B cell (primary cell): Measurements from ENCODE around the gene DHX40. TPM values are rescaled to one million over a fixed set of nuclear protein-coding genes. Genes with fewer than 3 reads are reported as not detected.

Experiments
- ATAC-seq: fragments of 200-7000 bp; cut with Tn5 transposase; one replicate; pipeline ENCODE4 v1.10.0; 2021; ENCODE audit warnings: low read depth, mild to moderate bottlenecking, moderate number of reproducible peaks, moderate library complexity
- CTCF ChIA-PET: fragments of 350-600 bp; sonication (Branson Sonifier 250); formaldehyde crosslinking; loops from one replicate; lab custom pipeline; 2021; ENCODE audit warnings: antibody characterized with exemption, inconsistent platforms; lab: Charles Lee
- POLR2A ChIA-PET: fragments of 350-600 bp; sonication (Branson Sonifier 250); formaldehyde crosslinking; loops from one replicate; lab custom pipeline; 2021; ENCODE audit warnings: antibody characterized with exemption; lab: Charles Lee
- DNase-seq: peaks from one replicate; pipeline ENCODE4 v3.0.0; 2013
- H2AFZ ChIP-seq: 2 replicates; pipeline ENCODE4 v1.6.1; 2012; ENCODE audit warnings: mild to moderate bottlenecking, low read depth, low read length; ENCODE audit not compliant: insufficient read depth, poor library complexity, severe bottlenecking
- H3K27ac ChIP-seq, 2 donors: 1 replicate in 1 of 2; 2 replicates in 1 of 2; pipeline ENCODE4 v1.5.1; 2012 to 2013; ENCODE audit warnings: low read length in 2 of 2, mild to moderate bottlenecking in 2 of 2, moderate library complexity in 1 of 2
- H3K27me3 ChIP-seq, 4 experiments: fragments of 200-600 bp in 1 of 4; sonication (generic) in 1 of 4; replicated peaks in 1 of 4; 1 replicate in 2 of 4; 2 replicates in 2 of 4; pipeline versions ENCODE4 v1.6.1 to v1.7.0; 2013 to 2016; ENCODE audit warnings: low read length in 3 of 4, mild to moderate bottlenecking in 2 of 4, mixed read lengths in 1 of 4, moderate library complexity in 1 of 4; ENCODE audit not compliant: insufficient read depth in 4 of 4, control insufficient read depth in 3 of 4; ENCODE audit errors: control extremely low read depth in 1 of 4
- H3K36me3 ChIP-seq, 2 experiments: replicated peaks in 1 of 2; 1 replicate in 1 of 2; 2 replicates in 1 of 2; pipeline versions ENCODE4 v1.6.1 to v1.7.1; 2013; ENCODE audit warnings: low read length in 1 of 2; ENCODE audit not compliant: insufficient read depth in 2 of 2, control insufficient read depth in 1 of 2; ENCODE audit errors: control extremely low read depth in 1 of 2, extremely low read depth in 1 of 2
- H3K4me1 ChIP-seq, 2 donors: fragments of 200-600 bp in 1 of 2; sonication (generic) in 1 of 2; 1 replicate in 1 of 2; 2 replicates in 1 of 2; pipeline versions ENCODE4 v1.5.1 to v1.6.1; 2013 to 2017; ENCODE audit warnings: low read length in 2 of 2; ENCODE audit not compliant: control insufficient read depth in 2 of 2, insufficient read depth in 2 of 2
- H3K4me2 ChIP-seq: replicated peaks from 2 replicates; pipeline ENCODE3; 2012; ENCODE audit warnings: mild to moderate bottlenecking, low read depth, low read length; ENCODE audit not compliant: poor library complexity, severe bottlenecking
- H3K4me3 ChIP-seq, 5 experiments: fragments of 200-600 bp in 1 of 5; sonication (generic) in 1 of 5; 1 replicate in 3 of 5; 2 replicates in 2 of 5; pipeline versions ENCODE4 v1.5.1 to v1.7.0; 2011 to 2016; ENCODE audit warnings: low read length in 4 of 5, mild to moderate bottlenecking in 4 of 5, low read depth in 2 of 5, control low read depth in 1 of 5, moderate library complexity in 1 of 5; ENCODE audit not compliant: insufficient read depth in 1 of 5; ENCODE audit errors: control extremely low read depth in 1 of 5, extremely low read depth in 1 of 5
- H3K79me2 ChIP-seq: fragments of 200-600 bp; sonication (generic); one replicate; pipeline ENCODE4 v1.6.0; 2016; ENCODE audit warnings: low read length; ENCODE audit not compliant: control insufficient read depth, insufficient read depth
- H3K9ac ChIP-seq: fragments of 200-600 bp; sonication (generic); 2 replicates; pipeline ENCODE4 v1.6.1; 2017; ENCODE audit warnings: mild to moderate bottlenecking, low read length, moderate library complexity
- H3K9me3 ChIP-seq, 3 donors: one replicate each; pipeline versions ENCODE4 v1.6.1 to v1.7.1; 2013; ENCODE audit warnings: low read length in 2 of 3; ENCODE audit not compliant: control insufficient read depth in 2 of 3, insufficient read depth in 1 of 3; ENCODE audit errors: control extremely low read depth in 1 of 3
- H4K20me1 ChIP-seq: 2 replicates; pipeline ENCODE4 v1.6.0; 2012; ENCODE audit warnings: mild to moderate bottlenecking, low read length; ENCODE audit not compliant: insufficient read depth, control insufficient read depth, poor library complexity, severe bottlenecking
- H3K27ac Mint-ChIP-seq: one replicate; pipeline ENCODE4 v1.8.0; 2021; ENCODE audit warnings: mixed read lengths
- H3K27me3 Mint-ChIP-seq: one replicate; pipeline ENCODE4 v1.8.0; 2021; ENCODE audit warnings: mixed read lengths
- H3K4me1 Mint-ChIP-seq: one replicate; pipeline ENCODE4 v1.8.0; 2021; ENCODE audit warnings: mixed read lengths
- H3K4me3 Mint-ChIP-seq: one replicate; pipeline ENCODE4 v1.8.0; 2021; ENCODE audit warnings: mixed read lengths
- H3K9me3 Mint-ChIP-seq: one replicate; pipeline ENCODE4 v1.8.0; 2022; ENCODE audit warnings: mixed read lengths; ENCODE audit not compliant: insufficient read depth
- EZH2 ChIP-seq: IDR thresholded peaks from 2 replicates; pipeline ENCODE4 v1.6.1; 2012; ENCODE audit warnings: borderline replicate concordance, low read depth, mild to moderate bottlenecking, moderate library complexity, low read length; ENCODE audit not compliant: insufficient read depth, poor library complexity, severe bottlenecking
- WGBS: methylation state at CpG from one replicate; pipeline ENCODE4 v1.1.5; 2013; ENCODE audit warnings: missing lambda C conversion rate; ENCODE audit not compliant: insufficient coverage; 5-methylcytosine and 5-hydroxymethylcytosine counted together
- intact Hi-C: fragments of 100-400 bp; cut with micrococcal nuclease; formaldehyde crosslinking; loops from one replicate; pipeline ENCODE4 v1.10.0; 2022
- polyA plus RNA-seq: library from polyadenylated mRNA; depleted of rRNA; stranded (reverse); fragments of >200 nt; gene quantifications from 2 replicates; pipeline ENCODE4 v1.2.3, GENCODE V29; 2012
- total RNA-seq, 2 donors: library from RNA; stranded (reverse); fragments of 120-200 nt in 1 of 2; gene quantifications; 1 replicate in 1 of 2; 2 replicates in 1 of 2; pipeline versions ENCODE4 v1.2.3 to v1.2.4, GENCODE V29; 2013 to 2022
- TF ChIP-seq, protein P1 (sequence below): fragments of 200-600 bp; IDR thresholded peaks from one replicate; pipeline ENCODE4 v1.8.0; 2022; ENCODE audit warnings: antibody characterized with exemption, mild to moderate bottlenecking

Gene DHX40
- total and polyA plus RNA-seq, 2 donors (not counting 1 experiment from before 2014, with no cell fraction given): 10.4 to 28.7 TPM

DNA sequence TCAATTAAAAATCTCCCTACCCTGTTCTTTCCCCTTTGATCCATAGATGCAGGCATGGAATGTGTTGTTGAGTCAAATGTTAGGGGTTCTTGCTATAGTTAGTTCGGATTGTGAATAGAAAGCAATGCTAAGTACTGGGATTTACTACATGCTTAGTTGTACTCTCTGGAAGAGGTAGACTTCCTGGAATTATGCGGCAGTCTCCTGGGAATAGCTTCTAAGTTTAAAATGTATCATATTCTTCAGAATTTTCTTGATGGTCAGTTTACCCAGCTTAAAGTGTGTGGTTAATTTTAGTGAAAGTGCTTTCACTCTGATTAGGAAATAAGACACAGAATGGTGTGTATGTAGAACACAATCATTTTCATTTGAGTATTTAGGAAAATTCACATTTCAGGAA is 57.7 kb downstream of the DHX40 start:
- ATAC-seq (no peak), DNase-seq (no peak)
- Mint-ChIP-seq H3K27ac (peak overlapping the region; percentile 35), H3K4me1 (peaks cover 68% of the 10 kb centered on the region), H3K27me3 (no peaks in the 10 kb centered on the region), H3K4me3 (peak overlapping the region; percentile 21), H3K9me3 (no peaks in the 10 kb centered on the region)
- CTCF ChIA-PET: no interaction called here
- peaks cover 50% of the 10 kb centered on the region for H4K20me1 ChIP-seq
- no peak for TF ChIP-seq EZH2
- no peaks in the 10 kb centered on the region for H3K36me3 ChIP-seq
- H3K27ac ChIP-seq: peak overlapping the region in 1 of 2 donors; percentile 99
- H3K9ac ChIP-seq: peak overlapping the region; percentile 20
- POLR2A ChIA-PET: no interaction called here
- no peaks in the 10 kb centered on the region for H3K9me3 ChIP-seq
- peak overlapping the region; percentile 90 for H3K4me2 ChIP-seq
- H2AFZ ChIP-seq: no peak overlapping the region
- WGBS: 82% methylated on average over 2 of the region's 2 CpGs
- H3K4me3 ChIP-seq: no peak overlapping the region
- H3K4me1 ChIP-seq: peaks cover 57 to 73% of the 10 kb centered on the region in 2 donors
- no peaks in the 10 kb centered on the region for H3K27me3 ChIP-seq
- peaks cover 95% of the 10 kb centered on the region for H3K79me2 ChIP-seq
- intact Hi-C loops: loop anchor here (10.0 kb wide), 2 partner anchors 162 to 222 kb away; no protein-coding TSS in a partner anchor

DNA sequence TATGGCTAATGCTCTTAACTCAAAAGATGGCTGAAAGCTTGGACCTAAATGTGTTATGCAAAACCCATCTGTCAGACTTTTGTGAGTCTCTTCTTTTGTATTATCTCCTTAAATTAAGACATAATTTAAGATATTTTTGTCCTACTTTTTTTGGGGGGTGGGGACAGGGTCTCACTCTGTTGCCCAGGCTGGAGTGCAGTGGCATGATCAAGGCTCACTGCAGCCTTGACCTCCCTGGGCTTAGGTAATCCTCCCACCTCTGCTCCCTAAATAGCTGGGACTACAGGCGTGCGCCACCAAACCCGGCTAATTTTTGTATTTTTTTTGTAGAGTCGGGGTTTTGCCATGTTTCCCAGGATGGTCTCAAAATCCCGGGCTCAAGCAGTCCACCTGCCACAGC is 61.3 kb downstream of the DHX40 start:
- DNase-seq: no peak
- Histone ChIP-seq H3K27me3 (no peaks in the 10 kb centered on the region), H3K9me3 (peaks cover 0 to 2% (median 0%) of the 10 kb centered on the region in 3 donors), H3K4me3 (no peak overlapping the region), H3K9ac (no peak overlapping the region), H3K36me3 (no peaks in the 10 kb centered on the region), H4K20me1 (peaks cover 74% of the 10 kb centered on the region), H3K4me2 (peak overlapping the region; percentile 21), H3K27ac (peak overlapping the region in 1 of 2 donors; percentile 64), H3K4me1 (peaks cover 57 to 79% of the 10 kb centered on the region in 2 donors), H3K79me2 (peaks cover 100% of the 10 kb centered on the region), H2AFZ (no peak overlapping the region)
- H3K27me3 Mint-ChIP-seq: no peaks in the 10 kb centered on the region
- H3K4me3 Mint-ChIP-seq: no peak overlapping the region
- peaks cover 74% of the 10 kb centered on the region for H3K4me1 Mint-ChIP-seq
- H3K27ac Mint-ChIP-seq: no peak overlapping the region
- no peak for ATAC-seq
- intact Hi-C loops: loop anchor here (10.0 kb wide), 2 partner anchors 158 to 218 kb away; no protein-coding TSS in a partner anchor
- TF ChIP-seq, protein P1, sequence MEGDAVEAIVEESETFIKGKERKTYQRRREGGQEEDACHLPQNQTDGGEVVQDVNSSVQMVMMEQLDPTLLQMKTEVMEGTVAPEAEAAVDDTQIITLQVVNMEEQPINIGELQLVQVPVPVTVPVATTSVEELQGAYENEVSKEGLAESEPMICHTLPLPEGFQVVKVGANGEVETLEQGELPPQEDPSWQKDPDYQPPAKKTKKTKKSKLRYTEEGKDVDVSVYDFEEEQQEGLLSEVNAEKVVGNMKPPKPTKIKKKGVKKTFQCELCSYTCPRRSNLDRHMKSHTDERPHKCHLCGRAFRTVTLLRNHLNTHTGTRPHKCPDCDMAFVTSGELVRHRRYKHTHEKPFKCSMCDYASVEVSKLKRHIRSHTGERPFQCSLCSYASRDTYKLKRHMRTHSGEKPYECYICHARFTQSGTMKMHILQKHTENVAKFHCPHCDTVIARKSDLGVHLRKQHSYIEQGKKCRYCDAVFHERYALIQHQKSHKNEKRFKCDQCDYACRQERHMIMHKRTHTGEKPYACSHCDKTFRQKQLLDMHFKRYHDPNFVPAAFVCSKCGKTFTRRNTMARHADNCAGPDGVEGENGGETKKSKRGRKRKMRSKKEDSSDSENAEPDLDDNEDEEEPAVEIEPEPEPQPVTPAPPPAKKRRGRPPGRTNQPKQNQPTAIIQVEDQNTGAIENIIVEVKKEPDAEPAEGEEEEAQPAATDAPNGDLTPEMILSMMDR: no peak
- TF ChIP-seq EZH2: no peak
- H3K9me3 Mint-ChIP-seq: no peaks in the 10 kb centered on the region
- ChIA-PET CTCF (no interaction called here), POLR2A (interaction anchor here (0.5 to 0.6 kb wide), 2 partner anchors 16 to 290 kb away, joined by 5 to 6 read pairs; no protein-coding TSS in a partner anchor)
- 96% methylated on average over 5 of the region's 5 CpGs for WGBS
